Measurements from ENCODE around the gene GP1BA.

Gene GP1BA

GRCh38 chr17:4951486-4951885 is 19.4 kb downstream of the GP1BA start:
- DNase-seq: no peak

GRCh38 chr17:4953451-4953961 is 21.4 kb downstream of the GP1BA start:
- DNase-seq: no peak

- no peak for DNase-seq
Measured at GRCh38 chr17:4955091-4955490, 23.0 kb downstream of the GP1BA start.

GRCh38 chr17:4956493-4957061 is 24.5 kb downstream of the GP1BA start:
- DNase-seq: peak; percentile 68

- DNase-seq: no peak
Measured at GRCh38 chr17:4958102-4958501, 26.0 kb downstream of the GP1BA start.

GRCh38 chr17:4959261-4959965 is 27.3 kb downstream of the GP1BA start:
- DNase-seq: no peak

- DNase-seq: no peak
Measured at GRCh38 chr17:4960279-4960922, 28.3 kb downstream of the GP1BA start.

GRCh38 chr17:4965311-4965986 is 33.4 kb downstream of the GP1BA start:
- no peak for DNase-seq

- peak; percentile 100 for DNase-seq
Measured at GRCh38 chr17:4966844-4967538, 34.9 kb downstream of the GP1BA start.

- DNase-seq: peak; percentile 98
Measured at GRCh38 chr17:4967539-4968485, 35.7 kb downstream of the GP1BA start, which contains the start of gene SPAG7. Gene SPAG7, minus strand, starts transcription at chr17:4967817. Its CDS starts 13 bp downstream, at chr17:4967804.

GRCh38 chr17:4968486-4969046 is 36.5 kb downstream of the GP1BA start:
- DNase-seq: no peak

GRCh38 chr17:4969047-4969550 is 37.0 kb downstream of the GP1BA start:
- DNase-seq: no peak

GRCh38 chr17:4969551-4970173 is 37.6 kb downstream of the GP1BA start:
- DNase-seq: no peak

- no peak for DNase-seq
Measured at GRCh38 chr17:4970273-4970672, 38.2 kb downstream of the GP1BA start.

GRCh38 chr17:4971826-4972225 is 39.7 kb downstream of the GP1BA start:
- DNase-seq: no peak

- no peak for DNase-seq
Measured at GRCh38 chr17:4972322-4972721, 40.2 kb downstream of the GP1BA start.

- no peak for DNase-seq
Measured at GRCh38 chr17:4972752-4973151, 40.7 kb downstream of the GP1BA start.

- DNase-seq: no peak
Measured at GRCh38 chr17:4973256-4974114, 41.4 kb downstream of the GP1BA start.

- DNase-seq: no peak
Measured at GRCh38 chr17:4974115-4974670, 42.1 kb downstream of the GP1BA start.

Measured in hematopoietic multipotent progenitor cell treated with erythropoietin and hydrocortisone succinate and interleukin-3 and kit ligand, for 4 days (in vitro differentiated cells).